ENCODE measurements around the gene MFAP4. TPM values are rescaled to one million over a fixed set of nuclear protein-coding genes. Genes with fewer than 3 reads are reported as not detected.

MFAP4 gene
- total and polyA plus RNA-seq, 4 donors = 2.1 to 13.3 (median 5.7) TPM

DNA sequence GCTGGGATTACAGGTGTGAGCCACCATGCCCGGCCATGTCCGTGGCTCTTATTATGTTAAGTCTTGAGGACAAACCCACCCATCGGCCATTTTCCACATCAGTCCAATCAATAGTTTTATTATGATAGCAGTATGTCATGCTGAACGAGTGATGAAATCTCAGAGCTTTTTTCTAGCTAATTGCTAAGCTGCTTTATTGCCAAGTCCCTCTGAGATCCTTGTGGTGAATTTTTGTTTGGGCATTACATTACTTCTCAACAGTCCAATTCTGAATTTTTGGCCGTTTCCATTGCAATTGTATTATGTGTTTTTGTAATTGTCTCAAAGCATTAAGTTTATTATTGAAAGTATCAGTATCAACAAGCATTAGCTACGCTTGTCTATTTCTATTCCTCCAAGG is 34.9 kb upstream of the MFAP4 start (continued):
- TF ChIP-seq NR2F2 (IDR thresholded peaks at IDR 0.05) (no peak), HNF4G (IDR thresholded peaks at IDR 0.05) (no peak)

DNA sequence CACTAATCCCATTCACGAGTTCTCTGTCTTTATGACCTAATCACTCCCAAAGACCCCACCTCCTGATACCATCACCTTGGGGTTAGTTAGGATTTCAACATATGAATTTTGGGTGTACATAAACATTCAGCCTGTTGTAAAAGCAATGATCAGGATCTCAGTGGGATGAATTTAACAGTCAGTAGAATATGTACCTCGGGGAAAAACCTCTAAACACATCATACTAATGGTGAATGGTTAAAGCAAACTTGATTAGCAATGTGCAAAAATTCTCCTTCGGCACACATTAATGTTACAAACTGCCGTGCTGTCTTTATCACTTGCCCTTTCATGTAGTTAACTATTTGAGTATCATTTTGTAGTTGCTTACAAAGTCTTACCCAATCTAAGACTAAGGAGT is 34.2 kb upstream of the MFAP4 start:
- TF ChIP-seq HNF4G (IDR thresholded peaks at IDR 0.05) (no peak), GABPA (IDR thresholded peaks at IDR 0.05 in 1 of 2, conservative IDR thresholded peaks at IDR 0.05 in 1 of 2) (no peak), NR2F2 (IDR thresholded peaks at IDR 0.05) (no peak), HNF4A (conservative IDR thresholded peaks at IDR 0.05) (no peak), JUND (IDR thresholded peaks at IDR 0.05) (no peak), SP1 (IDR thresholded peaks at IDR 0.05) (no peak), FOXA2 (IDR thresholded peaks at IDR 0.05) (no peak), FOXA1 (IDR thresholded peaks at IDR 0.05) (no peak), RXRA (IDR thresholded peaks at IDR 0.05) (no peak), EGR1 (IDR thresholded peaks at IDR 0.05; ENCODE audit: low read depth in 2 of 2) (no peak)
- TF ChIP-seq, protein P1, sequence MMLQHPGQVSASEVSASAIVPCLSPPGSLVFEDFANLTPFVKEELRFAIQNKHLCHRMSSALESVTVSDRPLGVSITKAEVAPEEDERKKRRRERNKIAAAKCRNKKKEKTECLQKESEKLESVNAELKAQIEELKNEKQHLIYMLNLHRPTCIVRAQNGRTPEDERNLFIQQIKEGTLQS (IDR thresholded peaks at IDR 0.05) = no peak
- TF ChIP-seq, protein P2, sequence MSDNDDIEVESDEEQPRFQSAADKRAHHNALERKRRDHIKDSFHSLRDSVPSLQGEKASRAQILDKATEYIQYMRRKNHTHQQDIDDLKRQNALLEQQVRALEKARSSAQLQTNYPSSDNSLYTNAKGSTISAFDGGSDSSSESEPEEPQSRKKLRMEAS (IDR thresholded peaks at IDR 0.05) = no peak
- TF ChIP-seq, protein P3, sequence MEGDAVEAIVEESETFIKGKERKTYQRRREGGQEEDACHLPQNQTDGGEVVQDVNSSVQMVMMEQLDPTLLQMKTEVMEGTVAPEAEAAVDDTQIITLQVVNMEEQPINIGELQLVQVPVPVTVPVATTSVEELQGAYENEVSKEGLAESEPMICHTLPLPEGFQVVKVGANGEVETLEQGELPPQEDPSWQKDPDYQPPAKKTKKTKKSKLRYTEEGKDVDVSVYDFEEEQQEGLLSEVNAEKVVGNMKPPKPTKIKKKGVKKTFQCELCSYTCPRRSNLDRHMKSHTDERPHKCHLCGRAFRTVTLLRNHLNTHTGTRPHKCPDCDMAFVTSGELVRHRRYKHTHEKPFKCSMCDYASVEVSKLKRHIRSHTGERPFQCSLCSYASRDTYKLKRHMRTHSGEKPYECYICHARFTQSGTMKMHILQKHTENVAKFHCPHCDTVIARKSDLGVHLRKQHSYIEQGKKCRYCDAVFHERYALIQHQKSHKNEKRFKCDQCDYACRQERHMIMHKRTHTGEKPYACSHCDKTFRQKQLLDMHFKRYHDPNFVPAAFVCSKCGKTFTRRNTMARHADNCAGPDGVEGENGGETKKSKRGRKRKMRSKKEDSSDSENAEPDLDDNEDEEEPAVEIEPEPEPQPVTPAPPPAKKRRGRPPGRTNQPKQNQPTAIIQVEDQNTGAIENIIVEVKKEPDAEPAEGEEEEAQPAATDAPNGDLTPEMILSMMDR (IDR thresholded peaks at IDR 0.05; ENCODE audit: low read depth, low read length, missing input control) = no peak
- Histone ChIP-seq H3K9ac (ENCODE audit: low read depth in 1 of 2, low read length in 2 of 2) (no peak overlapping the region), H3K9me3 (ENCODE audit: control insufficient read depth in 4 of 4, low read length in 3 of 4) (no peaks in the 10 kb centered on the region), H3K27me3 (ENCODE audit: control insufficient read depth in 4 of 4, insufficient read depth in 4 of 4, low read length in 3 of 4) (peaks cover 0 to 2% (median 0%) of the 10 kb centered on the region in 4 donors), H3K36me3 (ENCODE audit: control insufficient read depth in 4 of 4, insufficient read depth in 3 of 4, low read depth in 1 of 4, low read length in 3 of 4) (no peaks in the 10 kb centered on the region), H3K4me3 (ENCODE audit: low read depth in 1 of 3, low read length in 3 of 3) (no peak overlapping the region), H3K4me1 (ENCODE audit: control insufficient read depth in 4 of 4, insufficient read depth in 4 of 4, low read length in 3 of 4) (peaks cover 0 to 10% (median 6%) of the 10 kb centered on the region in 4 donors), H3K27ac (ENCODE audit: low read depth in 1 of 2, low read length in 2 of 2) (no peak overlapping the region)
- WGBS = 86% methylated on average over 4 of the region's 4 CpGs
- DNase-seq (ENCODE audit: low spot score) = no peak

DNA sequence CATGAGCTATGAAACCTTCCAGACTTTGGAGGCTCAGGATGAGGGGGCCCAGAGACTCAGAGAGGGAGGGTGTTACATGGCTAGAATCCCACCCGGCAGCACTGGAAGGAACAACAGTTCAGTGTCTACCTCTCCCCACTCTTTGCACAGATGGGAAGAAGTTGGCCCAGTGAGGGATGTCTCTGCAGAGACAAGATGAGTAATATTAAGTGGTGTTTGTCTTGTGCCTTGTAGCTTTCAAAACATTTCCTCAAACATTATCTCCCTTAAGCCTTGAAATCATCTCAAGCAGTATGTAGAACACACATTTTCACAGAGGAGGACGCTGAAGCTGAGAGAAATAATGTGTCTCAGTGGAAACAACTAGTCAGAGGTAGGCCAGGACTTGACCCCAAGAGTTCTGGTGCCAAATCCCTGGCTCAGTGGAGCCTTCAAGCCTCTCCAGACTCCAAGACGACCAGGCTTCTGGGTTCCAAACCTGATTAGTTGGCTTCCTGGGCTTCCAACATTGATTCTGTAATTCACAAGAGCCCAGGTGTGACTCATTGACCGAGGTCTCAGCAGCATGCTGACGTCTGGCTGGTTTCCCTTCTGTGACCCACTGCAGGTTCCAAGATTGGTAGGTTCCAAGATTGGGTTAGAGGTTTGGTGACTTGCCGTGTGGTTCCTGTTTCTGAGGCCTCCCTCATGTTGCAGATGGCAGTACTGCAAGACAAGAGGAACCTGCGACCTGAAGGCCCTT is 31.4 kb upstream of the MFAP4 start:
- no peaks in the 10 kb centered on the region for H3K36me3 ChIP-seq (ENCODE audit: control insufficient read depth in 4 of 4, insufficient read depth in 3 of 4, low read depth in 1 of 4, low read length in 3 of 4)
- no peak overlapping the region for H3K27ac ChIP-seq (ENCODE audit: low read depth in 1 of 2, low read length in 2 of 2)
- H3K4me1 ChIP-seq (ENCODE audit: control insufficient read depth in 4 of 4, insufficient read depth in 4 of 4, low read length in 3 of 4) = no peaks in the 10 kb centered on the region
- 83% methylated on average over 7 of the region's 7 CpGs for WGBS
- DNase-seq (ENCODE audit: low spot score) = no peak
- H3K9me3 ChIP-seq (ENCODE audit: control insufficient read depth in 4 of 4, low read length in 3 of 4) = no peaks in the 10 kb centered on the region
- H3K9ac ChIP-seq (ENCODE audit: low read depth in 1 of 2, low read length in 2 of 2) = no peak overlapping the region
- no peak overlapping the region for H3K4me3 ChIP-seq (ENCODE audit: low read depth in 1 of 3, low read length in 3 of 3)
- H3K27me3 ChIP-seq (ENCODE audit: control insufficient read depth in 4 of 4, insufficient read depth in 4 of 4, low read length in 3 of 4) = peaks cover 0 to under 1% (median 0%) of the 10 kb centered on the region in 4 donors
- no peak for TF ChIP-seq YY1 (IDR thresholded peaks at IDR 0.05)
- TF ChIP-seq FOXA2 (IDR thresholded peaks at IDR 0.05) = no peak
- TF ChIP-seq, protein P2 (IDR thresholded peaks at IDR 0.05) = no peak
- TF ChIP-seq, protein P4, sequence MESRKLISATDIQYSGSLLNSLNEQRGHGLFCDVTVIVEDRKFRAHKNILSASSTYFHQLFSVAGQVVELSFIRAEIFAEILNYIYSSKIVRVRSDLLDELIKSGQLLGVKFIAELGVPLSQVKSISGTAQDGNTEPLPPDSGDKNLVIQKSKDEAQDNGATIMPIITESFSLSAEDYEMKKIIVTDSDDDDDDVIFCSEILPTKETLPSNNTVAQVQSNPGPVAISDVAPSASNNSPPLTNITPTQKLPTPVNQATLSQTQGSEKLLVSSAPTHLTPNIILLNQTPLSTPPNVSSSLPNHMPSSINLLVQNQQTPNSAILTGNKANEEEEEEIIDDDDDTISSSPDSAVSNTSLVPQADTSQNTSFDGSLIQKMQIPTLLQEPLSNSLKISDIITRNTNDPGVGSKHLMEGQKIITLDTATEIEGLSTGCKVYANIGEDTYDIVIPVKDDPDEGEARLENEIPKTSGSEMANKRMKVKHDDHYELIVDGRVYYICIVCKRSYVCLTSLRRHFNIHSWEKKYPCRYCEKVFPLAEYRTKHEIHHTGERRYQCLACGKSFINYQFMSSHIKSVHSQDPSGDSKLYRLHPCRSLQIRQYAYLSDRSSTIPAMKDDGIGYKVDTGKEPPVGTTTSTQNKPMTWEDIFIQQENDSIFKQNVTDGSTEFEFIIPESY (IDR thresholded peaks at IDR 0.05) = no peak
- TF ChIP-seq JUND (IDR thresholded peaks at IDR 0.05) = no peak
- no peak for TF ChIP-seq EGR1 (IDR thresholded peaks at IDR 0.05; ENCODE audit: low read depth in 2 of 2)
- TF ChIP-seq HNF4A (conservative IDR thresholded peaks at IDR 0.05) = no peak
- no peak for TF ChIP-seq SP1 (IDR thresholded peaks at IDR 0.05)
- TF ChIP-seq FOXA1 (IDR thresholded peaks at IDR 0.05) = no peak
- TF ChIP-seq, protein P3 (IDR thresholded peaks at IDR 0.05; ENCODE audit: low read depth, low read length, missing input control) = no peak
- no peak for TF ChIP-seq HNF4G (IDR thresholded peaks at IDR 0.05)
- TF ChIP-seq, protein P5, sequence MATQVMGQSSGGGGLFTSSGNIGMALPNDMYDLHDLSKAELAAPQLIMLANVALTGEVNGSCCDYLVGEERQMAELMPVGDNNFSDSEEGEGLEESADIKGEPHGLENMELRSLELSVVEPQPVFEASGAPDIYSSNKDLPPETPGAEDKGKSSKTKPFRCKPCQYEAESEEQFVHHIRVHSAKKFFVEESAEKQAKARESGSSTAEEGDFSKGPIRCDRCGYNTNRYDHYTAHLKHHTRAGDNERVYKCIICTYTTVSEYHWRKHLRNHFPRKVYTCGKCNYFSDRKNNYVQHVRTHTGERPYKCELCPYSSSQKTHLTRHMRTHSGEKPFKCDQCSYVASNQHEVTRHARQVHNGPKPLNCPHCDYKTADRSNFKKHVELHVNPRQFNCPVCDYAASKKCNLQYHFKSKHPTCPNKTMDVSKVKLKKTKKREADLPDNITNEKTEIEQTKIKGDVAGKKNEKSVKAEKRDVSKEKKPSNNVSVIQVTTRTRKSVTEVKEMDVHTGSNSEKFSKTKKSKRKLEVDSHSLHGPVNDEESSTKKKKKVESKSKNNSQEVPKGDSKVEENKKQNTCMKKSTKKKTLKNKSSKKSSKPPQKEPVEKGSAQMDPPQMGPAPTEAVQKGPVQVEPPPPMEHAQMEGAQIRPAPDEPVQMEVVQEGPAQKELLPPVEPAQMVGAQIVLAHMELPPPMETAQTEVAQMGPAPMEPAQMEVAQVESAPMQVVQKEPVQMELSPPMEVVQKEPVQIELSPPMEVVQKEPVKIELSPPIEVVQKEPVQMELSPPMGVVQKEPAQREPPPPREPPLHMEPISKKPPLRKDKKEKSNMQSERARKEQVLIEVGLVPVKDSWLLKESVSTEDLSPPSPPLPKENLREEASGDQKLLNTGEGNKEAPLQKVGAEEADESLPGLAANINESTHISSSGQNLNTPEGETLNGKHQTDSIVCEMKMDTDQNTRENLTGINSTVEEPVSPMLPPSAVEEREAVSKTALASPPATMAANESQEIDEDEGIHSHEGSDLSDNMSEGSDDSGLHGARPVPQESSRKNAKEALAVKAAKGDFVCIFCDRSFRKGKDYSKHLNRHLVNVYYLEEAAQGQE (IDR thresholded peaks at IDR 0.05) = no peak
- no peak for TF ChIP-seq NR2F2 (IDR thresholded peaks at IDR 0.05)

Data from liver (tissue), 9 donors.